ENCODE data around the gene SUSD6.
"Not testable (repeated sequence)": the region's sequence is repeated elsewhere in the genome, so short reads cannot be mapped to it uniquely, and the experiment has no call there.

Gene SUSD6

DNA sequence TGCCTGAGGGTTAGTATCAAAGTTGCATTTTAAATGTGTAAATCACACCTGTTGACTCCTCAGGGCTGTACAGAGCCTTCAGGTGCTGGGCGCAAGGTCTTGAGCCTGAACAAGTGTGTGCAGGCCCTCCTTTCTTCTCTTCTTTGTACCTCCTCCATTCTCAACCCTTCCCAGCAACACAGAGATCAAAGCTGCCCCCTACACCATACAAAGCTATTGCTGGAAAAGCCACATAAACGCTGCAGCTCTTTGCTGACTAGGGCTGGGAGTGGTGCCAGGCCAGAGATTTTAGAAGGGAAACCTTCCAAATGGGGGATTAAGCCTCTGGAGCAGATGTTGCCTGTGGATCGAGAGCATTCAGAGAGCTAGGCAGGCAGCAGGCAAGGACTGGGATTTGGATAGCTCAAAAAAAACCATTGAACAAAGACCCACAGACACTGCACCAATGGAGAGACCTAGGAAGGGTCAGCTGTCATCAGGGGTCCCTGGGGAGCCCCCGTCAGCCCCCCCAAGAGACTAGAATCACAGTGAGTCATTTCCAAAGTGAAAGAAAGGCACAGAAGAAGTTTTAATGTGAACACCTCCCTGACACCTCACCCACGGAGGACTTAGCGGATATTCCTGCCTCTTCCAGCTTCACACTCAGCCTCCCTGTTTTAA is 18.2 kb upstream of the SUSD6 start:
- peak; percentile 72 for DNase-seq

GRCh38 chr14:69594846-69595245 is 16.6 kb upstream of the SUSD6 start:
- DNase-seq, result no peak

DNA sequence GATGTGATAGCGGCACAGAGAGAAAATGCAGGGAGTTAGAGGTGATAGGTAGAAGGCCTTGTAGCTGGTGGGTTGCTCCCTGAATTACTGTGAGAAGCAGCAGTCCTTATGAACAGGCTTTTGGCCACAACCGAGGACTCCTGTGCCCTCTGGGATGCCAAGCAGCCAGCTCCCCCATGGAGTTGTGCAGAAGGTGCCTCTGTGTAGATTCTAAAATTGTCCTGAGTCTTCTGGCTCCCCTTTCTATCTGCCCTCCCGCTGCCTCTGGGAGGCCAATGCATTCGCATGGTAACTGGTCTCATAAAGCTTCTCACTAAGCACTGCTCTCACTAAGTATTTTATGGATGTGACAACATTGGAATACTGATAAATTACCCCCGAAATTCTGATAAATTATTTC is 16.1 kb upstream of the SUSD6 start:
- DNase-seq, result no peak

- not testable (repeated sequence) for DNase-seq
These were observed 12.0 kb upstream of the SUSD6 start for GRCh38 chr14:69599431-69599830.

DNA sequence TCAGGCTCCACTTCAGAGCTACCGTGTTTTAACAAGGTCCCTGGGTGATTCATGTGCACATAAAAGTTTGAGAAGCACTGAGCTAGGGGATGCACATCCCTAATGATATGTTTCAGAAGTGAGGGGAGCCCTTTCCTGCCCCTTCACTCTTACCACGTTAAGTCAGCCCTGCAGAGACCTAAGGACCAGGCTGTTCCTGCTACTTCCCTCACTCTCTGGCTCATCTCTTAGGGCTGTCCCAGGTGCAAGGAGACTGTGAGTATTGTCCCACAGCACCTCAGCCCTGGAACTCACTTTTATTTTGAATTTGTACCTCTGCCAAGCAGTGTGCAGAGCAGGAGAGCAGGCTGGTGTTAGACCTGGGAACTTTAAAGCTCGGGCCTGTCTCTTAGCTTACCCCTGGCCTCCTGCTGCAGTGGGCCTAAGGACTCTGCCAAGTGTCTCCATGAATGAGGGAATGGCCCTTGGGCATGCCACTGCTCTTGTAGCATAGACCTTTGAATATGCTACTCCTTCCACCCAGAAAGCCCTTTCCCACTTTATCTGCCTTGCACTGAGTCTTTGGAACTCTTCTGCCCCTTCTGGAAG is 11.0 kb upstream of the SUSD6 start:
- no peak for DNase-seq

GRCh38 chr14:69605738-69606137 is 5.7 kb upstream of the SUSD6 start:
- no peak for DNase-seq

DNA sequence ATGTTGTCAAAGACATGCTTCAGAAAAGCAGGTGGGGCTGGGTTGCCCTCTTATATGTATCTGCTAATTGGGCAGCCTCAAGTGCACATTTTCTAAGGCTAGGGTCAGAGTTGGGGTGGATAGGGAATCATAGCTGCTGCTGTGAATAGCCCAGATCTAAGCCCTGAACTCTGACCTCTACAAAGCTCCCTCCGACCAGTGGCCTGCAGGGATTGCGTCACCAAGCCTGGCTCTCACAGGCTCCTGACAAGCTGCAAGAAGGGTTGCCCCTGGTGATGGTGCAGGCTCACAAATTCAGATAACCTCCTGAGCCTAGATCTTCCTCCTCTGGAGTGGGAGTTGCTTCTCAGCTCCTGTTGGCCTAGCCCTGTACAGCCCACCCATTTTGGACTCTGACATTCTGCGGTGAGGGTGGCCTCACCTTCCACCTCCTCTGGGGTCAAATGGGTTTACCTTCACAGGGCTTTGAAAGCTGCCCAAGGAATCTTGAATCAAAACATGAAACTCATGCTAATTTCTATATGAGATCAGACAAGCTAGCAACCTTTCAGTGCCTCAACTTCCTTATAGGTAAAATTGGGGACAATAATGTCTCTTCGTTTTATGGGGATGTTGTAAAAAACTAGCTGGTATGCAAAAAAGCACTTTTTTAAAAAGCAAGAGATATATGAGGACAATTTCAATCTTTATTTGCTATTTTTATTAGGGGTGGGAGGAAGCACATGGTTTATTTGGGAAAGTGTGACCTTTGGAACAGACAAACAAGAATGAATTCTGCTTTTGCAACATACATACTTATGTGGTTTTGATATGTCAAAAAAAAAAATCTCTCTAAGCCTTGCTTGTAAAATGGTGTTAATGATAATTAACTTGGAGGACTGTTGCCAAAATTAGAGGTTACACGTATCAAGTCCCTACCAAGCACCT is 4.9 kb upstream of the SUSD6 start:
- DNase-seq, result no peak

DNA sequence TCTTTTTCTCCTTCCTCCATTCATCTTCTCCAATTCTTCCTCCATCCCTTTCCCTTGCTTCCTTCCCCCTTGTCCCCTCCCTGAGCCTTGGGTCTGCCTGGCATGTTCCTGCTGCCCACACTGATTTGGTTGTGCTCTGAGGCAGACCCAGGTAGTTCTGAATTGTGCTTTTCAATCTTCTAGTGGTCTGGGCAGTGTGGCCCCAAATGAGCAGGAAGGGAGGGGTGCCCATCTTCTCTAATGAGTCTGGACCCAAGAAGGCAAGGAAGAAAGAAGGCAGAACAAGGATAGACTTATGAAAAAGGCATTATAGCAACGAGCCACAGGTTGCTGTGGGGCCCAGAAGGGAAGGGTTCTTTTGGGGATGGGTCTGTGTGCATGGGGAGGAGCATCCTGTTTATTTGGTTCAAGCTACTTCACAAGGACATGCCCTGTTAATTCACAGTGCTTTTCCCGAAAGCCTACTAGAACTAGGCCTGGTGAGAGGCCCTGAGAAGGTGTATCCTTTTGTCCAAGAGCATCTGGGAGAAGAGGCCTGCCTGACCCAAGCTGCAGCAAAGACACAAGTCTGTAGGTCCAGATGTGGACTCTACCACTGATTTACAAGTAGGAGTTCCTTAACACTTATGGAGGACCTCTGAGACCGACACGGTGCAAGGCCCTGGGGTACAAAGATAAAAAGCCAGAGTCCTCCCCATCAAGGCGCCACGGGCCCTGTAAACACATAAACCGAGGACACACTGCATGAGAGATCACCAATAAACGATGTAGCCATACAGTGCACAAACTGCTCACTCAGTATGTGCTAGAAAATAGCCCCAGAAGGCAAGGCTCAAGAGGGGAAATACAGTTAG is 1.1 kb upstream of the SUSD6 start:
- no peak for DNase-seq

GRCh38 chr14:69610874-69611171 is 573 bp upstream of the SUSD6 start:
- peak; percentile 84 for DNase-seq

DNA sequence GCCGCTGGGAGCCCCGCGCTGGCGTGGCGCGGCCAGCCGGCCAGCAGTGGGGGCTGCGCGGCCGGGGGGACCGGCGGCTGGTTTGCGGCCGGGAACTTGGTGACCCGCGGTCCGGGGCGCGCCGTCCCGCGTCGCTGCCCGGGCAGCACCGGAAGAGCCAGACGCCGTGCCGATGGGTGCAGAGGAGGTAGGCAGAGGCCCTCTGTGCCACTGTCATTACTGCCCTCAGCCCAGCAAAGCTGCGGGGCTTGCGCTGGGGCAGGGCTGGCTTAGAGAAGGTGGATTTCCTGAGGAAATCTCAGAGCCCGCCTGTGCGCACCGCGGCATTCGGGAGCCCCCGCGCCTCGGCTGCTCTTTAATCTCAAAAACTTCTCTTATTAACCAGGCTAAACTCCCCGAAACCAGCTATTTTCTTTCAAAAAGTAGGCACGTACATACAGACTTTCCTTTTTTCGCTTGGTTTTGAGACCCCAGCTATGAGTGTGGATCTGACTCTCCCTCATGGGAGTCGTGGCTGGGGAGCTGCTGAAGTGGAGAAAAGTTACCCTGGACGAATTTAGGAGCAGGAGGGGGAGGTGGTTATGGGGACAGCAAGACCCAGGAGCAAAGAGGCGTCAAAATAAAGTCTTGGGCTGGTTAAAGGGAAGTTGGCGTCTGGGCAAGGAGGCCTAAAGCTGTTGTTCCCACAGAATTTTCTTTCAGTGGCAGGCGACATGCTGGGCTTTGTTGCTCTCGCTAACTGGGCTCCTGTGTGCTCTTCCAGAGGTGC is 802 bp downstream of the SUSD6 start:
- DNase-seq, result no peak

DNA sequence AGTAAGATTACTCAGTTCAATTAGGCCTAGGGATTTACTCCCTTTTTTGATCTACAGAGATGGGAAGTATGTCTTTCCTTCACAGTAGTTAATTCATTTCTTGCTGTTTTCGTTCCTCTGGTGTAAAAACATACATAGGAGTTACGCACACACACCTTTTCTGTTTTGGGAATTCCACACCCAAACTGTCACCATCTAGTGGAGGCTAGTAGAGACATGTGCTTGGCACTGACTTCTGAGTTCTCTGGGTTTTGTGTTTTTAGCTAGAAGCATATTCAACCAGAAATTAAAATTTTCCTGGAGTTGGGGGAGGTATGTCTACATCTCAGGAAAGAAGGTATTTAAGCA is 1.4 kb downstream of the SUSD6 start:
- DNase-seq, result no peak

- no peak for DNase-seq
These were observed 2.1 kb downstream of the SUSD6 start for GRCh38 chr14:69613312-69614073.

DNA sequence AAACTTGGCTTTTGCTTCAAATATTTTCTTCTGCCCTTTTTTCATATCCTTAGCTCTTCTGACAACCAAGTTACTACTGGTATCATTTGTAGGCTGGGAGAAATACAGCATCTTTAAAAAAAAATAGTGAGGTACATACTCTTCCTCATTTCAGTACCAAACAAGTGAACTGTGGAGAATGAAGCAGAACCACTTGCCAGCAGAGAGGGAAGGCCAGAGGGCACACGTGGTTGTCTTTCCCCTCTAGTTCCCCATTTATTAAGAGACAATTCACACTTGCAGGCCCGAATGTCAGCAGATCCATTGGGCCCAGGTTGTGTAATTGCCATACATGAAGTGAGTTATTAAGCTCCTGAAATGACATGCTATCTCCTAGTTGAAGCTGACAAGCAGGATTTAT is 3.2 kb downstream of the SUSD6 start:
- no peak for DNase-seq

GRCh38 chr14:69615121-69615495 is 3.7 kb downstream of the SUSD6 start:
- DNase-seq, result no peak

DNA sequence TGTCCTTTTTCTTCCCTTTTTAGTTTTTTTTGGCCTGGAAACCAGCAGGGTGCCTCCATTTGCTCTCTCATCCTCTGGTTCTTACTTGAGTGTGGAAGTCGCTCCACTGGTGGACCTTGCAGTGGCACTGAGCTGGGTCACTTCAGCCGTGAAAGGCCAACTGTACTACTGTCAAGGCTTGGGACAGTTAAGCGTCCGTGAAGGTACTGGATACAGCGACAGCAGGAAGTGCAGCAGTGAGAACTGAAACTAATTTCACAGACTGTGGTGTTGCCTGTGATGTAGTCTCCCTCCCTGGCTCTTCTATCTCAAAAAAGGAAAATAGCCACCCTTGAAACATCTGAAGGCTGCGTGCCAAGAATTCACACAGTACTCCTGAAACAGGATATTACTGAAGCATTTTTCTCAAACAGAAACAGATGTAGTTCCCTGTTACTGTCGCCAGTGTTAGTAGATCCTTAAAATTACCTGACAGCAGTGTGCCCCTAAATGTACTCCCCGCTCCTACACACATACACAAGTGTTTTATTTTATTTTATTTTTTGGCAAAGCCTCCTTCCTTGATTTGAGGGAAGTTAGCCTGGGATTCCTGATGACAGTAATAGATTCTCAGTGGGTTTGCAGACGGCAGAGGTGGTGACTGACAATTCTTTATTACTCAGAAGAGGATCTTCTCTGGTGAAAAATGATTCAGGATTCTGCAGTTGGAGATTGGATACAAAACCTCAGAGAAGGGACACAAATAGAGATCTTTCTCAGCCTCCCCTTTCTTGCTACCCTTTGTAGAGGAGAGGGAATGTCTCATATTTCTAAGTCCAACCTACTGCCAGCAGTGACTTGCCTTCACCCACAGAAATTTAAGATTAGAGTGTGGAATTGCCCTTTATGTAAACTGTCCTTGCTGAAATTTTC is 4.4 kb downstream of the SUSD6 start:
- peak; percentile 78 for DNase-seq

GRCh38 chr14:69616408-69616773 is 5.0 kb downstream of the SUSD6 start:
- DNase-seq, result no peak

DNA sequence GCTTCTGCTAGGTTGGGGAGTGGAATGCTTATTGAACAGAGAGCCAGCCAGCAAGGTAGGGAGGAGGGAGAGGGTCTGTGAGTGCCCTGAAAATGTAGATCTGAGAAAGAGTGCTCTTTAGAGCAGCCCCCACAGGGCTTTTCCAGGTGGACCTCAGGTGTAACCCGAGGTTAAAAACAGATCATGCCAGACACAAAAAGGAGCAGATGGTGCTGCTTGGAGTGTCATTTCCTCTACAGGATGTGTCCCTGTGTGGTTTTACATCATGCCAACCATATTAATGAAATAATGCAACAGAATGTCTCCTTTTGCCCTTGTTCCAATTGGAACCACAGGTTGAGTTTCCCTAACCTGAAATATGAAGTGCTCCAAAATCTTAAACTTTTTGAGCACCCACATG is 6.4 kb downstream of the SUSD6 start:
- DNase-seq, result no peak

GRCh38 chr14:69619012-69619411 is 7.6 kb downstream of the SUSD6 start:
- no peak for DNase-seq

- DNase-seq, result no peak
These were observed 8.8 kb downstream of the SUSD6 start for GRCh38 chr14:69620211-69620611.

- no peak for DNase-seq
These were observed 9.6 kb downstream of the SUSD6 start for GRCh38 chr14:69620981-69621380.

DNA sequence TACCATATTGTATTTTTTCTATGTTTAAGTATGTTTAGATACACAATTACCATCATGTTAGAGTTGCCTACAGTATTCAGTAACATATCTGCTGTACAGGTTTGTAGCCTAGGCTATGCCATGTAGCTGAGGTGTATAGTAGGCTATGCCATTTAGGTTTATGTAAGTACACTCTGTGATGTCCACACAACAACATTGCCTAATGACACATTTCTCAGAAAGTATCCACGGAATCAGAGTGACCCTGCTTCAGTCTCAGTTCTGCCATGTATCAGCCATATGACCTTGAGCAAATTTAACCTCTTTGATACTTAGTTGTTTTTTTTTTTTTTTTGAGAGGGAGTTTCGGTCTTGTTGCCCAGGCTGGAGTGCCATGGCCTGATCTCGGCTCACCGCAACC is 12.7 kb downstream of the SUSD6 start:
- DNase-seq, result no peak
